Measurements from ENCODE around the gene SLC17A9.
A peak's percentile ranks its signal among the peaks of the same experiment; 100 is the strongest.

SLC17A9 gene

GRCh38 chr20:62968378-62969178, 16.1 kb downstream of the SLC17A9 start:
- DNase-seq (ENCODE audit: low read depth in 2 of 2): no peak

- DNase-seq (ENCODE audit: low read depth in 2 of 2): no peak
Measured at GRCh38 chr20:62969179-62969760, 16.8 kb downstream of the SLC17A9 start.

- no peak for DNase-seq (ENCODE audit: low read depth in 2 of 2)
Measured at GRCh38 chr20:62969939-62970306, 17.4 kb downstream of the SLC17A9 start.

DNA sequence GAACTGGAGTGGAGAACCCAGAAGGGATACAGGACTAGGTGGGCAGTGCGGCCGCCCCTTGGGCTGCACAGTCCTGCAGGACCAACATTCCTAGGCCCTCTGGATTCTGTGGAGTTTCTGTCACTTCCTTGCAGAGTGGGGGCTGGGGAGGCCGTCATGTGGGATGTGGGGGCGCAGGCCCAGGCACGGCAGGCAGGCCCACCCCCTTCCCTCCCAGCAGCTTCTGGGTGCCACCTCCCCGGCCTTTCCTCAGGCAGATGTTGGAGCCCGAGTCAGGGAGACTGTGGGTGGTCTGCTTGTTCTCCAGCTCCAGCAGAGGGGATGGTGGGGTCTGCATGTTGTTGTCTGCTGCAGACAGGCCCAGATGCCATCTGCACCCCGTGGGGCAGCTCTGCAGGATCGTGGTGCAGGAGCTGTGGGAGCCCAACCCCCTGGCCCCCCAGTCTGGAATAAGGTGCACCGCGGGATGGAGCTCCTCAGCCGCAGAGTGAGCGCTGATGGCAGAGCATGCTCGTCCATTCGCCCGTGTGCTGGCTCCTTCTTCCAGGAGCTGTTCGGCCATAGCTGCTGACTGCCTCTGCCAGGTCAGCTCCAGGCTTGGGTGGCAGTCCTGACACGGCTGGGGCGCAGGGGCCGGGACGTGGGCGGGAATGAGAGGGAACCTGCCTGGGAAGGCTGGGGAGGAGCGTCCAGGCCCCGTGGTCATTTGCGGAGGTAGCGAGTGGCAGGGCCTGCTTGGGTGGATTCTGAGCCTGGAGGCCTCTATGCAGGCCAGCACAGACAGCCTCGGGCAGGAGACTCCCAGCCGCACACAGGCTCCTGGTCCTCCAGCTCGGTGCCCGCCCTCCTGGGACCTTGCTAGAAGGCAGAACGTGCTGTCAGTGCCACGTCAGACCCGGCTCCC, 18.1 kb downstream of the SLC17A9 start:
- DNase-seq (ENCODE audit: low read depth in 2 of 2): no peak

- DNase-seq (ENCODE audit: low read depth in 2 of 2): no peak
Measured at GRCh38 chr20:62971211-62971949, 18.9 kb downstream of the SLC17A9 start.

- peak; percentile 64 to 76 for DNase-seq (ENCODE audit: low read depth in 2 of 2)
Measured at GRCh38 chr20:62971950-62972844, 19.7 kb downstream of the SLC17A9 start.

GRCh38 chr20:62972845-62973745, 20.6 kb downstream of the SLC17A9 start:
- no peak for DNase-seq (ENCODE audit: low read depth in 2 of 2)

DNA sequence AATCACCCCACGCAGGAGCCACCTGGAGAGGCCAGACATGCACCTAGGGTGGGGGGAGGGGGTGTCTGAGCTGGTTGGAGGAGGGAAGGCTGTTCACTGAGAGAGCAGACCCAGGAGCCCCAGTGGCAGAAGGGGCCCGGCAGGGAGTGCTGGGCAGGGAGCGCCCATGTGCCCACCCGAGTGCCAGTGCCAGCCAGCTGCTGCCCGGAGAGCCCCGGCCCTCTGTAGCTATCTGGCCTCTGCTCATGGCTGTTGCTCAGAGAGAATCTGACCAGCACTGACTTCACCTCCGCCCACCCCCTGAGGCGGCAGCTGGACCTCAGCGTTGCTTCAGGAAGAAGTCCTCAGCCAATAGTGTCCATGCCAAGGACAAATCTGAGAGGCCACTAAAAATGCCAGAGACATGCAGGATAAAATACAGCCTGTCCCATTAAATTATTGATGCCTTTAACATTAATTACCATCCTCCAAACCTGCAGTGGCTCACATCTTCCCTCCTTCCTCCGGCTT, 22.8 kb downstream of the SLC17A9 start:
- no peak for DNase-seq (ENCODE audit: low read depth in 2 of 2)

DNA sequence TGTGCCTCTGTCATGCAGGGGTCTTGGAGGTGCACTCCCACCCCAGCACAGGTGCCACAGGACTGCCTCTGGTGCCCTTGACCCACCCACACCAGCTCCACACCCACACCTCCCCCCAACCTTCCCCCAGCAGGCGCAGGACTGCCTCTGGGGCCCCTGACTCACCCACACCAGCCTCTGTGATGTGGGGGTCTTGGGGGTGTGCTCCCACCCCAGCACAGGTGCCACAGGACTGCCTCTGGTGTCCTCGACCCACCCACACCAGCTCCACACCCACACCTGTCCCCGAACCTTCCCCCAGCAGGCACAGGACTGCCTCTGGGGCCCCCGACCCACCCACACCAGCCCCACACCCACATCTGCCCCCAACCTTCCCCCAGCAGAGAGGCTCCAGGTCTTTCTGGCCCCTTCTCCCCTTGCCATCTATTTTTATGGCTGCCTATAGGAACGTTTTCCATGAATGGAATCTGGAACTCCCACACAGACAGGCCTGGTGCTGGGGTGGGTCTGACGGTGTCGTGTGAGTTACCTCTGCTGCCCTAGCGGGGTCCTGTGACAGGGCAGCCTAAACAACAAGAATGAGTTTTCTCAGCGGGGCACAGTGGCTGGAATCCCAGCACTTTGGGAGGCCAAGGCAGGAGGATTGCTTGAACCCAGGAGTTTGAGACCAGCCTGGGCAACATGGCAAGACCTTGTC, 23.5 kb downstream of the SLC17A9 start:
- no peak for DNase-seq (ENCODE audit: low read depth in 2 of 2)

- DNase-seq (ENCODE audit: low read depth in 2 of 2): no peak
Measured at GRCh38 chr20:62976886-62977285, 24.4 kb downstream of the SLC17A9 start.

DNA sequence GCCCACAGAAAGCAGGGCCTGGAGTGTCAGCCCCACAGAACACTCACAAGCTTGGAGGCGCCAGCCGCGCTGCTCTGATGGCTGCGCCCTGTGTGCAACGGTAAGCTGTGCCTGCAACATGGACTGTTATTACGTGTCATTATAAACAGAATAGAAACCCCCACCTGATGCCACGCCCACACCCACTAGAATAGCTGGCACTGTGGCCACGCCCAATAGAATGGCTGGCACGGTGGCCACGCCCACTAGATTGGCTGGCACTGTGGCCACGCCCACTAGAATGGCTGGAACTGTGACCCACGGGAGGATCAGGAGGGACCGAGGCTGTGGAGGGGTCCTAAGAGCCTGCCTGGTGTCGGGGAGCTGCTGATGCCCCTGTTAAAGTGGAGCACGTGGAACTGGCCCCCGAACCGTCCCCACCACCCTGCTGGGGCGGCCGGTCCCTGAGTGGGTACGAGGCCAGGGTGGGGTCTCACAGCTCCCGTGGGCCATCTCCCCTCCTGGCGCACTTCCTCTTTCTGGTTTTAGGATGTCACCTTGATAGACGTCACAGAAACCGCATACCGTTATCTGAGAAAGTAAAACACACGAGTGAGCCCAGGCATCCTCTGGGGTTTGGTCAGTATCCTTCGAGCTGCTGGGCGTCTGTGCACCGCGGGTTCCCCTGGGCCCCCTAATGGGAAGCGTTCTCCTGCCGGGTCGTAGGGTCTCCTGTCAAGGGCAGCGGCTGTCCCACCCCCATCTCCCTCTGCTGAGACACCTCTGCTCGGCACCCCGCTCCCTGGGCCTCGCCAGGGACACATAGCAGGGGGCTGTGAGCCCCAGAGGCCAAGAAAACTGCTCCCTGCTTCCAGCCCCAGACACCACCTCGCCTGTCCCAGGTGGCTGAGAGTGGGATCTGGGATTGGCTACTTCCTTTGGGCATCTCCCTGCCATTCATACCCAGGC, 25.4 kb downstream of the SLC17A9 start:
- peak; percentile 43 to 64 for DNase-seq (ENCODE audit: low read depth in 2 of 2)

- DNase-seq (ENCODE audit: low read depth in 2 of 2): no peak
Measured at GRCh38 chr20:62978561-62978943, 26.0 kb downstream of the SLC17A9 start.

- DNase-seq (ENCODE audit: low read depth in 2 of 2): no peak
Measured at GRCh38 chr20:62979310-62979709, 26.8 kb downstream of the SLC17A9 start.

GRCh38 chr20:62979876-62980373, 27.4 kb downstream of the SLC17A9 start:
- no peak for DNase-seq (ENCODE audit: low read depth in 2 of 2)

- DNase-seq (ENCODE audit: low read depth in 2 of 2): no peak
Measured at GRCh38 chr20:62980380-62980960, 28.0 kb downstream of the SLC17A9 start.

DNA sequence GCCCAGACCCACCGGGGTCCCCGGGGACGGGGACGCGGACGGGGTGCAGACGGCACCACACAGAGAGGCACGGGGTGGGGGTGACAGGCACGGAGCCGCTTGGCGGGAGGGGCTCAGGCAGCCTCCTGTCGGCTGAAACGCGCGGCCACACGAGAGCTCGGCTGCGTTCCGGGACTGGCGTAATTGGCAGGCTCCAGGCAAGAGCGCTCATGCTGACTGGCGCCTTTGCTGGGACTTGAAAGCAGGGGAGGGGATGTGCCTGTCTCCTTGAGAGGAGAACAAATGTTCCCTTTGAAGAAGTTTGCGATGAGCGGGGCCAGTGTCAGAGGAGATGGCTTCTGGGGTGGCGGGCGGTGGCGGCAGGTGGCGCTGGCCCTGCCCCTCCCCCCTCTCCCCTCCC, 28.5 kb downstream of the SLC17A9 start:
- no peak for DNase-seq (ENCODE audit: low read depth in 2 of 2)
